Loucy (cell line): ENCODE measurements around the gene ETV3L.

Source experiments
- H2AFZ ChIP-seq: fragments of 200-600 bp; sonication (generic); 2 replicates; pipeline ENCODE4 v1.6.0; 2016; ENCODE audit warnings: antibody characterized with exemption, mild to moderate bottlenecking, low read length, moderate library complexity
- H3F3A ChIP-seq: fragments of 200-600 bp; 2 replicates; pipeline ENCODE4 v1.6.0; 2016; ENCODE audit warnings: antibody characterized with exemption, low read depth, mild to moderate bottlenecking
- H3K27me3 ChIP-seq: fragments of 200-600 bp; sonication (generic); 2 replicates; pipeline ENCODE4 v1.6.1; 2014; ENCODE audit warnings: low read length, mild to moderate bottlenecking; ENCODE audit not compliant: insufficient read depth, poor library complexity, severe bottlenecking
- H3K36me3 ChIP-seq: fragments of 200-600 bp; sonication (generic); 2 replicates; pipeline ENCODE4 v1.6.1; 2016; ENCODE audit warnings: low read length; ENCODE audit not compliant: insufficient read depth
- H3K4me1 ChIP-seq: fragments of 200-600 bp; sonication (generic); 2 replicates; pipeline ENCODE4 v1.5.1; 2014; ENCODE audit warnings: low read length, mild to moderate bottlenecking; ENCODE audit not compliant: insufficient read depth, poor library complexity, severe bottlenecking
- H3K4me2 ChIP-seq: fragments of 200-600 bp; sonication (generic); 2 replicates; pipeline ENCODE4 v1.6.0; 2014; ENCODE audit warnings: antibody characterized with exemption, low read length, low read depth, mild to moderate bottlenecking; ENCODE audit not compliant: poor library complexity, severe bottlenecking
- H3K4me3 ChIP-seq: fragments of 200-600 bp; sonication (generic); 2 replicates; pipeline ENCODE4 v1.5.1; 2014; ENCODE audit warnings: low read length, mild to moderate bottlenecking, mixed read lengths; ENCODE audit not compliant: poor library complexity, severe bottlenecking
- H3K79me2 ChIP-seq: fragments of 200-600 bp; sonication (generic); 2 replicates; pipeline ENCODE4 v1.6.1; 2014; ENCODE audit warnings: low read length; ENCODE audit not compliant: insufficient read depth
- H3K9ac ChIP-seq: fragments of 200-600 bp; sonication (generic); 2 replicates; pipeline ENCODE4 v1.6.0; 2014; ENCODE audit warnings: mild to moderate bottlenecking, low read depth, low read length, moderate library complexity; ENCODE audit not compliant: poor library complexity, severe bottlenecking
- H3K9me2 ChIP-seq: fragments of 200-600 bp; sonication (generic); replicated peaks from 2 replicates; pipeline ENCODE4 v1.6.1; 2016; ENCODE audit warnings: low read depth, low read length, mixed read lengths
- H3K9me3 ChIP-seq: fragments of 200-600 bp; sonication (generic); 2 replicates; pipeline ENCODE4 v1.6.1; 2014; ENCODE audit warnings: mild to moderate bottlenecking, antibody characterized with exemption, low read length, low read depth; ENCODE audit not compliant: insufficient read depth
- H4K20me1 ChIP-seq: fragments of 200-600 bp; sonication (generic); 2 replicates; pipeline ENCODE4 v1.6.0; 2014; ENCODE audit warnings: antibody characterized with exemption, low read length, mild to moderate bottlenecking; ENCODE audit not compliant: insufficient read depth, poor library complexity, severe bottlenecking
- CTCF ChIP-seq: fragments of 200-600 bp; sonication (generic); conservative IDR thresholded peaks from 2 replicates; pipeline ENCODE4 v1.5.1; 2014; ENCODE audit warnings: mild to moderate bottlenecking, antibody characterized with exemption, low read length
- EZH2phosphoT487 ChIP-seq: fragments of 200-600 bp; IDR thresholded peaks from 2 replicates; pipeline ENCODE4 v1.6.1; 2018; ENCODE audit warnings: antibody characterized with exemption, mild to moderate bottlenecking, moderate library complexity, borderline replicate concordance

The ETV3L gene

DNA sequence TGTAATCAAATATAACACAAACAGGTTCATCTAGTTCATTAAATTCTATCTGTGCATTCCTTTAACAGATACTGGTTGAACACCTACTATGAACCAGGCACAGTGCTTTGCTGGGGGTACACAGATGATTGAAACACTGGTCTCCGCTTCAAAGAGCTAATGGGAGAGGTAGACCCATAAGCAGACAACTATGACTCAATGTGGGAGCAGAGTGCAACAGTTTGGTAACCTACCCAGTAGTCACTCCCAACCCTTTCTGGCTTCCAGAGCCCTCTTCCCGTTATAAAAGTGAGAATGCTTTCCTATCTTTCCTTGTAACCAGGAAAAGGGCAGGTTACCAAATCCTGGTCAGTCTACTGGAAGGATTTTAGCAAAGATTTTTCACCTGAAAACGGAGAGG lies 46.6 kb upstream of the ETV3L start:
- Histone ChIP-seq H3K9me2 (no peaks in the 10 kb centered on the region), H4K20me1 (no peaks in the 10 kb centered on the region), H3K27me3 (peaks cover 22% of the 10 kb centered on the region), H3K4me3 (no peak overlapping the region), H3K36me3 (no peaks in the 10 kb centered on the region), H3K79me2 (no peaks in the 10 kb centered on the region), H3K9ac (no peak overlapping the region), H3K9me3 (no peaks in the 10 kb centered on the region), H3K4me1 (no peaks in the 10 kb centered on the region), H3F3A (no peaks in the 10 kb centered on the region), H2AFZ (no peak overlapping the region), H3K4me2 (no peak overlapping the region)
- TF ChIP-seq CTCF (no peak), EZH2phosphoT487 (no peak)

GRCh38 chr1:157145076-157145475 lies 45.5 kb upstream of the ETV3L start:
- no peak overlapping the region for H3K4me3 ChIP-seq
- H3K36me3 ChIP-seq, result no peaks in the 10 kb centered on the region
- H3F3A ChIP-seq, result no peaks in the 10 kb centered on the region
- no peaks in the 10 kb centered on the region for H3K4me1 ChIP-seq
- H4K20me1 ChIP-seq, result no peaks in the 10 kb centered on the region
- no peaks in the 10 kb centered on the region for H3K9me3 ChIP-seq
- no peaks in the 10 kb centered on the region for H3K79me2 ChIP-seq
- H3K4me2 ChIP-seq, result no peak overlapping the region
- H3K9ac ChIP-seq, result no peak overlapping the region
- no peak for TF ChIP-seq CTCF
- no peak for TF ChIP-seq EZH2phosphoT487
- H3K27me3 ChIP-seq, result peaks cover 22% of the 10 kb centered on the region
- H3K9me2 ChIP-seq, result no peaks in the 10 kb centered on the region
- no peak overlapping the region for H2AFZ ChIP-seq

GRCh38 chr1:157144509-157144908 lies 44.9 kb upstream of the ETV3L start:
- H3K4me1 ChIP-seq, result no peaks in the 10 kb centered on the region
- no peak overlapping the region for H2AFZ ChIP-seq
- H3K4me3 ChIP-seq, result no peak overlapping the region
- no peak overlapping the region for H3K9ac ChIP-seq
- no peaks in the 10 kb centered on the region for H4K20me1 ChIP-seq
- H3K36me3 ChIP-seq, result no peaks in the 10 kb centered on the region
- H3K4me2 ChIP-seq, result no peak overlapping the region
- H3K9me3 ChIP-seq, result no peaks in the 10 kb centered on the region
- H3K79me2 ChIP-seq, result no peaks in the 10 kb centered on the region
- H3F3A ChIP-seq, result no peaks in the 10 kb centered on the region
- H3K27me3 ChIP-seq, result peaks cover 22% of the 10 kb centered on the region
- H3K9me2 ChIP-seq, result no peaks in the 10 kb centered on the region
- no peak for TF ChIP-seq CTCF
